Neural cell (in vitro differentiated cells): Measurements from ENCODE around the gene OVOL1. TPM values are rescaled to one million over a fixed set of nuclear protein-coding genes. Genes with fewer than 3 reads are reported as not detected.

Source experiments
- H2AFZ ChIP-seq: fragments of 200-600, 300-800 bp; sonication (generic), shearing (Covaris generic); 2 replicates; pipeline ENCODE4 v1.6.0; 2014; ENCODE audit warnings: low read depth, mild to moderate bottlenecking, antibody characterized with exemption, low read length, moderate library complexity
- H3F3A ChIP-seq: fragments of 200-600 bp; shearing (Covaris generic); 2 replicates; pipeline ENCODE4 v1.6.1; 2016; ENCODE audit warnings: mild to moderate bottlenecking, moderate library complexity, mixed read lengths, antibody characterized with exemption, low read length; ENCODE audit not compliant: insufficient read depth, poor library complexity, severe bottlenecking
- H3K27ac ChIP-seq: fragments of 200-600, 300-800 bp; sonication (generic), shearing (Covaris generic); 2 replicates; pipeline ENCODE4 v1.5.1; 2014; ENCODE audit warnings: mild to moderate bottlenecking, low read length, moderate library complexity
- H3K27me3 ChIP-seq: fragments of 300-800, 200-600 bp; sonication (generic), shearing (Covaris generic); 2 replicates; pipeline ENCODE4 v1.6.0; 2014; ENCODE audit warnings: mild to moderate bottlenecking, low read depth, low read length, moderate library complexity; ENCODE audit not compliant: insufficient read depth
- H3K36me3 ChIP-seq: fragments of 300-800, 200-600 bp; sonication (generic), shearing (Covaris generic); 2 replicates; pipeline ENCODE4 v1.5.1; 2014; ENCODE audit warnings: mild to moderate bottlenecking, antibody characterized with exemption, low read length, moderate library complexity; ENCODE audit not compliant: insufficient read depth
- H3K4me2 ChIP-seq: fragments of 300-800, 200-600 bp; sonication (generic), shearing (Covaris generic); 2 replicates; pipeline ENCODE4 v1.6.0; 2014; ENCODE audit warnings: mild to moderate bottlenecking, low read length
- H3K4me3 ChIP-seq: fragments of 300-800, 200-600 bp; sonication (generic), shearing (Covaris generic); 2 replicates; pipeline ENCODE4 v1.5.1; 2014; ENCODE audit warnings: mild to moderate bottlenecking, low read length, moderate library complexity
- H3K79me2 ChIP-seq: fragments of 200-600 bp; shearing (Covaris generic); replicated peaks from 2 replicates; pipeline ENCODE4 v1.6.0; 2014; ENCODE audit warnings: mild to moderate bottlenecking, low read length, moderate library complexity; ENCODE audit not compliant: insufficient read depth
- H3K9ac ChIP-seq: fragments of 300-800, 200-600 bp; sonication (generic), shearing (Covaris generic); 2 replicates; pipeline ENCODE4 v1.6.1; 2016; ENCODE audit warnings: mild to moderate bottlenecking, low read length, mixed read lengths
- H3K9me2 ChIP-seq: fragments of 200-600 bp; shearing (Covaris generic); 2 replicates; pipeline ENCODE4 v1.6.1; 2016; ENCODE audit warnings: mild to moderate bottlenecking, low read length, mixed read lengths; ENCODE audit not compliant: insufficient read depth
- H3K9me3 ChIP-seq: fragments of 200-600, 300-800 bp; sonication (generic), shearing (Covaris generic); 2 replicates; pipeline ENCODE4 v1.6.1; 2016; ENCODE audit warnings: mild to moderate bottlenecking, mixed run types, low read length, moderate library complexity, mixed read lengths
- H4K20me1 ChIP-seq: fragments of 200-600 bp; shearing (Covaris generic); 2 replicates; pipeline ENCODE4 v1.6.1; 2016; ENCODE audit warnings: mild to moderate bottlenecking, mixed run types; ENCODE audit not compliant: insufficient read depth
- EP300 ChIP-seq: fragments of 450-650 bp; conservative IDR thresholded peaks from 2 replicates; pipeline ENCODE4 v1.6.1; 2014; ENCODE audit warnings: antibody characterized with exemption, mild to moderate bottlenecking, moderate library complexity; ENCODE audit not compliant: poor library complexity, severe bottlenecking
- EZH2 ChIP-seq: fragments of 200-600, 300-800 bp; shearing (Covaris generic), sonication (generic); IDR thresholded peaks from 2 replicates; pipeline ENCODE4 v1.6.1; 2014; ENCODE audit warnings: antibody characterized with exemption, low read length, borderline replicate concordance, mild to moderate bottlenecking; ENCODE audit not compliant: insufficient read depth, poor library complexity, severe bottlenecking
- MXI1 ChIP-seq: fragments of 450-650 bp; conservative IDR thresholded peaks from 2 replicates; pipeline ENCODE4 v1.6.1; 2014; ENCODE audit warnings: antibody characterized with exemption, mild to moderate bottlenecking; ENCODE audit not compliant: poor library complexity, severe bottlenecking
- POLR2AphosphoS5 ChIP-seq: IDR thresholded peaks from 2 replicates; pipeline ENCODE4 v1.6.1; 2012
- RAD21 ChIP-seq: fragments of 450-650 bp; conservative IDR thresholded peaks from 2 replicates; pipeline ENCODE4 v1.6.1; 2014; ENCODE audit warnings: antibody characterized with exemption, mild to moderate bottlenecking, moderate library complexity
- SMC3 ChIP-seq: fragments of 450-650 bp; conservative IDR thresholded peaks from 2 replicates; pipeline ENCODE4 v1.6.1; 2014; ENCODE audit warnings: antibody characterized with exemption, mild to moderate bottlenecking, moderate library complexity; ENCODE audit not compliant: poor library complexity
- TAF1 ChIP-seq: IDR thresholded peaks from 2 replicates; pipeline ENCODE4 v1.6.1; 2012; ENCODE audit warnings: low read depth
- polyA plus RNA-seq: library from polyadenylated mRNA; depleted of rRNA; stranded (reverse); fragments of >200 nt; gene quantifications from 2 replicates; pipeline ENCODE4 v1.2.3, GENCODE V29; 2014
- TF ChIP-seq, protein P1 (sequence below): fragments of 450-650 bp; IDR thresholded peaks from 2 replicates; pipeline ENCODE4 v1.5.1; 2014; ENCODE audit warnings: antibody characterized with exemption, mild to moderate bottlenecking, moderate library complexity; ENCODE audit not compliant: poor library complexity, severe bottlenecking
- TF ChIP-seq, protein P2 (sequence below): IDR thresholded peaks from 2 replicates; pipeline ENCODE4 v1.6.1; 2012; ENCODE audit warnings: borderline replicate concordance

OVOL1 gene
- polyA plus RNA-seq, 1 donor from 2014 or later: not detected

DNA sequence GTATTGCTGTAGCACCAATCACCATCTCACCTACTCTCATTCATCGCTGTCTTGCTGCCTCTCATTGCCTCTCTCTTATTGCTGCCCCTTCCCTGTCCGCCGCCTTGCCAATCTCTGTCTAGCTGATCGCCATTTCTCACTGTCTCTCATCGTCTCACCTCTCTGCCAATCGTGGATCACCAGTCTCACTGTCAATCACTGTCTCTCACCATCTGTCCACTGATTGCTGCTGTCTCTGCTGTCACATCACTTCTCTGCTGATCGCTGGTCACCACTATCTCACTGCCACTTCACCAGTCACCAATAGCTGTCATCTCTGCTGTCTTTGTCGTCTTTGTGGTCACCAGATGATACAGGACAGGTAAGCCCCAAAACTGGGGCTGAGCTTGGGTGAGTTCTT lies 45.7 kb upstream of the OVOL1 start:
- H3K4me2 ChIP-seq: no peak overlapping the region
- no peak for TF ChIP-seq EZH2
- TF ChIP-seq, protein P1, sequence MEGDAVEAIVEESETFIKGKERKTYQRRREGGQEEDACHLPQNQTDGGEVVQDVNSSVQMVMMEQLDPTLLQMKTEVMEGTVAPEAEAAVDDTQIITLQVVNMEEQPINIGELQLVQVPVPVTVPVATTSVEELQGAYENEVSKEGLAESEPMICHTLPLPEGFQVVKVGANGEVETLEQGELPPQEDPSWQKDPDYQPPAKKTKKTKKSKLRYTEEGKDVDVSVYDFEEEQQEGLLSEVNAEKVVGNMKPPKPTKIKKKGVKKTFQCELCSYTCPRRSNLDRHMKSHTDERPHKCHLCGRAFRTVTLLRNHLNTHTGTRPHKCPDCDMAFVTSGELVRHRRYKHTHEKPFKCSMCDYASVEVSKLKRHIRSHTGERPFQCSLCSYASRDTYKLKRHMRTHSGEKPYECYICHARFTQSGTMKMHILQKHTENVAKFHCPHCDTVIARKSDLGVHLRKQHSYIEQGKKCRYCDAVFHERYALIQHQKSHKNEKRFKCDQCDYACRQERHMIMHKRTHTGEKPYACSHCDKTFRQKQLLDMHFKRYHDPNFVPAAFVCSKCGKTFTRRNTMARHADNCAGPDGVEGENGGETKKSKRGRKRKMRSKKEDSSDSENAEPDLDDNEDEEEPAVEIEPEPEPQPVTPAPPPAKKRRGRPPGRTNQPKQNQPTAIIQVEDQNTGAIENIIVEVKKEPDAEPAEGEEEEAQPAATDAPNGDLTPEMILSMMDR: no peak
- no peak for TF ChIP-seq SMC3
- no peak for TF ChIP-seq POLR2AphosphoS5
- TF ChIP-seq, protein P2, sequence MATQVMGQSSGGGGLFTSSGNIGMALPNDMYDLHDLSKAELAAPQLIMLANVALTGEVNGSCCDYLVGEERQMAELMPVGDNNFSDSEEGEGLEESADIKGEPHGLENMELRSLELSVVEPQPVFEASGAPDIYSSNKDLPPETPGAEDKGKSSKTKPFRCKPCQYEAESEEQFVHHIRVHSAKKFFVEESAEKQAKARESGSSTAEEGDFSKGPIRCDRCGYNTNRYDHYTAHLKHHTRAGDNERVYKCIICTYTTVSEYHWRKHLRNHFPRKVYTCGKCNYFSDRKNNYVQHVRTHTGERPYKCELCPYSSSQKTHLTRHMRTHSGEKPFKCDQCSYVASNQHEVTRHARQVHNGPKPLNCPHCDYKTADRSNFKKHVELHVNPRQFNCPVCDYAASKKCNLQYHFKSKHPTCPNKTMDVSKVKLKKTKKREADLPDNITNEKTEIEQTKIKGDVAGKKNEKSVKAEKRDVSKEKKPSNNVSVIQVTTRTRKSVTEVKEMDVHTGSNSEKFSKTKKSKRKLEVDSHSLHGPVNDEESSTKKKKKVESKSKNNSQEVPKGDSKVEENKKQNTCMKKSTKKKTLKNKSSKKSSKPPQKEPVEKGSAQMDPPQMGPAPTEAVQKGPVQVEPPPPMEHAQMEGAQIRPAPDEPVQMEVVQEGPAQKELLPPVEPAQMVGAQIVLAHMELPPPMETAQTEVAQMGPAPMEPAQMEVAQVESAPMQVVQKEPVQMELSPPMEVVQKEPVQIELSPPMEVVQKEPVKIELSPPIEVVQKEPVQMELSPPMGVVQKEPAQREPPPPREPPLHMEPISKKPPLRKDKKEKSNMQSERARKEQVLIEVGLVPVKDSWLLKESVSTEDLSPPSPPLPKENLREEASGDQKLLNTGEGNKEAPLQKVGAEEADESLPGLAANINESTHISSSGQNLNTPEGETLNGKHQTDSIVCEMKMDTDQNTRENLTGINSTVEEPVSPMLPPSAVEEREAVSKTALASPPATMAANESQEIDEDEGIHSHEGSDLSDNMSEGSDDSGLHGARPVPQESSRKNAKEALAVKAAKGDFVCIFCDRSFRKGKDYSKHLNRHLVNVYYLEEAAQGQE: no peak
- TF ChIP-seq MXI1: no peak
- TF ChIP-seq RAD21: no peak
- no peak overlapping the region for H3K4me3 ChIP-seq
- H3K9me2 ChIP-seq: no peaks in the 10 kb centered on the region
- H3K27ac ChIP-seq: no peak overlapping the region
- no peaks in the 10 kb centered on the region for H3K9me3 ChIP-seq
- H2AFZ ChIP-seq: no peak overlapping the region
- H3F3A ChIP-seq: no peaks in the 10 kb centered on the region
- H3K9ac ChIP-seq: no peak overlapping the region
- no peaks in the 10 kb centered on the region for H4K20me1 ChIP-seq
- H3K36me3 ChIP-seq: no peaks in the 10 kb centered on the region
- no peaks in the 10 kb centered on the region for H3K79me2 ChIP-seq
- H3K27me3 ChIP-seq: no peaks in the 10 kb centered on the region

DNA sequence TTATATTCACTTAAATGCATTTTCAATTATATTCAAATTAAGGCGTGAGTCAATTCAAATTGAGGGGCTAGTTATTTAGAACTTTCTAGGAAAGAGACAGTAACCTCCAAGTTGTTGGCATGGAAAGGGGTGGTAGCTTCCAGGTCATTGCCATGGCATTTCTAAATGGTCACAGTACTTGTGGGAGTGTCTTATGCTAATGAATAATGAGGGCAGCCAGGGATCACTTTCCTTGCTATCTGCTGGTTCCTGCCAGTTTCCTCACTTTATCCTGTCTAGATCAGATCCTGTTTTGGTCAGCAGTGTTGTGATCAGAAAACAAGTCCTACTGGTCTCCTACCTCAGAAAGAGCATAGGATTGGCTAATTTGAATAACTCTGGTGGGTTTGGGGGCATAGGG lies 44.5 kb upstream of the OVOL1 start:
- H4K20me1 ChIP-seq: no peaks in the 10 kb centered on the region
- no peak overlapping the region for H3K27ac ChIP-seq
- no peaks in the 10 kb centered on the region for H3K27me3 ChIP-seq
- no peak for TF ChIP-seq RAD21
- TF ChIP-seq, protein P1: no peak
- no peak for TF ChIP-seq TAF1
- no peak for TF ChIP-seq POLR2AphosphoS5
- TF ChIP-seq MXI1: no peak
- no peak for TF ChIP-seq SMC3
- TF ChIP-seq EP300: no peak
- TF ChIP-seq EZH2: no peak
- TF ChIP-seq, protein P2: no peak
- no peaks in the 10 kb centered on the region for H3K79me2 ChIP-seq
- H3K9me2 ChIP-seq: no peaks in the 10 kb centered on the region
- H3K9me3 ChIP-seq: no peaks in the 10 kb centered on the region
- no peak overlapping the region for H2AFZ ChIP-seq
- no peak overlapping the region for H3K9ac ChIP-seq
- no peaks in the 10 kb centered on the region for H3K36me3 ChIP-seq
- H3K4me3 ChIP-seq: no peak overlapping the region
- no peak overlapping the region for H3K4me2 ChIP-seq
- no peaks in the 10 kb centered on the region for H3F3A ChIP-seq
